NCI-H146 (cell line): ENCODE data around the gene TSPO2.
"Not testable (repeated sequence)": the region's sequence is repeated elsewhere in the genome, so short reads cannot be mapped to it uniquely, and the experiment has no call there.

Experiments
- DNase-seq: peaks from one replicate; lab custom pipeline; 2025; lab: John Stamatoyannopoulos, UW

TSPO2 gene

DNA sequence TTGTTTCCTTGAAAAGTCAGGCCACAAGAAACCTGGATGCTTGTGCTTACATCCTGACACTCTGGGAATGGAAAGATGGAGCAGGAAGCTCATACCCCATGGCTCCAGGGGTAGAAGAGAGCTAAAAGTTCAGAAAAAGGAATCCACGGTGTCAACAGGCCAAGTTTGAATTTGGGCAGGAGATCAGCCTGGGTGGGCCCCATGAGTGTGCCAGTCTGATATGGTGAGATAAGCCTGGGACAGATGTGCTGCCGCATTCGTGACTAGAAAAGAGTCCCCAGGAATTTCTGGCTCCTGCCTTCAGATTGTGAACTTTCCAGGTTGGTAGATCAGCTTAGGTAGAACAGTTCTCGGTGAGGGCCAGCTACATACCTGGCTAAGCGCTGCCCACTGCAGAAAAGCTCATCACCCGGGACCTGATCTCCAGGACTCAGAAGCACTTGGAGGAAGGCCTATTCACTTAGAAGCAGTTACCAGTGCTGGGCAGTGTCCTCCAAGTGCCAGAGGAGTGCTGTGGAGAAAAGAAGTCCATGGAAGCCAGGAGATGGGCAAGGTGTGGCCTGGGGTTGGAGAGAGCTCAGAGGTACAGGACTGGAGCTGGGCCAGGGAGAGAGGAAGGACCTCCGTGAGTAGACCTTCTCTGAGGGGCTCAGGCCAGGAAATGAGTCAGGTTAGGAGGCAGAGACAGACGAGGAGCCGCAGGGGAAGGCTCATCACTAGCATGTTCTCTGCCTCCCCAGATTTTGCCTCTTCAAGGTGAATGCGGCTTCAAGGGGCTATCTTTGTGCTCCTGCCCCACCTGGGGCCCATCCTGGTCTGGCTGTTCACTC, at the start of gene TSPO2:
Gene TSPO2 (plus strand): TSS at position 242 of the 830 bp plus-strand sequence. CDS start 519 bp downstream, at position 761.
- DNase-seq, result no peak

DNA sequence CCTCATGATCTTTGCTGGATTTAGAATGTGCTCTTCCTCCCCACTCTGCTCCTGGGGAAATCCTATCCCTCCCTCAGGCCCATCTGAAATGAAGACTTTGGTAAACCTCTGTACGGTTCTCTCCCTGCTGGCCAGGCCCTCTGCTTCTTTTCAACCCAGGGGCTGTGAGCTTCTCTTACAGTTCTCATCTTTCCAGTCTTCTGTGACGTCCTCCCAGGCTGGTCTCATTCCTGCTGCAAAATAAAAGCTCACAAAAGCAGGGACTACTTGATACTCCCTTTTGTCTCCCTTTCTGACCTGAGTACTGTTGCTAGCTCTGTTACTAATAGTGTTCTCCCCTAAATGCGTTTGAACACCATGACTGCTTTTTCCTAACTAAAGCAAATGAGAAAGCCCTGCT, 49.5 kb upstream of the TSPO2 start:
- DNase-seq, result no peak

- no peak for DNase-seq
These were observed 45.6 kb upstream of the TSPO2 start for GRCh38 chr6:40996591-40997233.

DNA sequence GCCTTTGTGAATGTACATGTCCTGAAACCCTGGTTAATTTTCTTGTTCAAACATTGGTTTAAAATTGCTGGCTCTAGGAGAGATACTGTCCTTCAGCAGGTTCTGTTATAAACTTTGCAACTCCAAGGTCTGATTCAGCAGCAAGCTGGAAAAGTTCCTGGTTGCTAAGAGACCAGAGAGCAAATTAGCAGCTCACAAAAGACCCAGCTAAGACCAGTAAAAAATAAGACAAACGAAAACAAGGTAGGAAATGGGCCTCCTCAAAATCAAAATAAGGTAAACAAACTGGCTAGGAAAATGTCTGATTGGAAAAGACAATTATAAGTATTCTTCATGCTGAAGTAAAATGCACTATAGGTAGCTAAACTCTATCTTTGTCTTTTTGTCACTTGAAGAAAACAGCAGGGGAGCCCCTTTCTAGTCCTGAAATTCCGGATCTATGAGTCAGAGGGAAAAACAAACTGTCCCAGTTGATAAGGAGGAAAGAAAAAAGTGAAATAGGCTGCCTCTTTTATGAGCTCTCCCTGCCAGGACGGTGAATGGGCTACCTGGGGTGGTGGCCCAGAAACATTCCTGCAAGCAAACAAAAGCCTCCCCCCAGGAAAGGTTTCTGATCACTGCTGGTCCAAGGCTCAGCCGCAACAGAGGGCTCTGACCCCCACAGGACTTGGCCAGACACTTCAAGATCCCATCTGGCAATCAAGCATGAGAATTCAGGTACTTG, 44.9 kb upstream of the TSPO2 start:
- peak; percentile 60 for DNase-seq

GRCh38 chr6:40998661-40999060, 43.6 kb upstream of the TSPO2 start:
- no peak for DNase-seq

DNA sequence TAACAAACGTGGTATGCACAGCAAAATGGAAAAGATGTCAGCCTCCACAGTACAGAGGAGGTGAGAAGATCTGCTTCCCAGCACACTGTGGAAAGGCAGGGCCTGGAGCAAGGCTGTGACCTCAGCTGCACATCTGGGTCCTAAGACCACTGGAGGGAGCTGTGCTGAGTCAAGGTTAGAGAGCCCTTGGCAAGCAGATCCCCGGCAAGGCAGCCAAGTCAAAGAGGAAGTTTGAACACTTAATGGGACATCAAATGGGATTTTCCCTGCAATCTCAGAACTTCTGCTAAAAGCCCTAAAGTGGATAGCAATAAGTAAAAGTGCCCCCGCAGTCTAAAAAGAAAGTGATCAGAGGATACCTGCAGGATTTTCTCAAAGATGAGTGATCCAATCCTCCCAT, 42.7 kb upstream of the TSPO2 start:
- peak; percentile 57 for DNase-seq

DNA sequence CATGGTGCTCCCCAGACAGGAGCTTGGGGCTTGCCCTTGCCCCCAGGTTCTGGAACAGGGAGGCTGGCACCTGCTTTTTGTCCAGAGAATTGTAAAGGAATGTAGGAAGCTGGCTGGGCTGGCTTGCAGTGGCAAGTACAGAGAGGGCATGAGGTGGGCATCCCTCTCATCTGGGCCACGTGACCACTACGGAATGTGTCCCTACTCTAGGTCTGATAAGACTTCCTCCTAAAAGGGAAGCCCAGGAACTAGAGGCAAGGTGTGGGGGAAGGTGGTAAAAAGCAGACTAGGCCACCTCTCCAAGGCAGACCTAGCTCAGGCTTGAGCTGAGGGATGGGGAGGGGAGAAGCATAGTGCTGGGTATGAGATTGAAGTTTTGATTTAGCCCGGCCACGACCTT, 42.0 kb upstream of the TSPO2 start:
- DNase-seq, result no peak

DNA sequence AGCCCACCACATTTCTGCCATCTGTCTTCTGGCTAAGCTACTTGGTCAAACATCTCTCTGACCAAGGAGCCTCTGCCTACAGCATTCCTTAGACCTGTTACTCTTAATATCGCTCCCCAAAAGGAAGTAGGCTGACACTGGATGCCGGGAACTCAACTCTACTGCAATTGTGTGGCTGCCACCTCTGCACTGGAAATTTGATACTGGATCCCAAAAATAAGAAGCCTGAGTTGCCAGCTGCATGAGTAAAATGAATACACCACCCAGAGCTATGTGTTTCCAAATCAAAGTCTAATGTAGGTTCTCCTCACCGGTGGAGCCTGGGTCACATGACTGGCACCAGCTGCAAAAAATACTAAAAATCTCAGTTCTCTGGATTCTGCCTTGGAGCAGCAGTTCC, 40.1 kb upstream of the TSPO2 start:
- no peak for DNase-seq

- DNase-seq, result peak; percentile 73
These were observed 36.0 kb upstream of the TSPO2 start for GRCh38 chr6:41006217-41006616.

DNA sequence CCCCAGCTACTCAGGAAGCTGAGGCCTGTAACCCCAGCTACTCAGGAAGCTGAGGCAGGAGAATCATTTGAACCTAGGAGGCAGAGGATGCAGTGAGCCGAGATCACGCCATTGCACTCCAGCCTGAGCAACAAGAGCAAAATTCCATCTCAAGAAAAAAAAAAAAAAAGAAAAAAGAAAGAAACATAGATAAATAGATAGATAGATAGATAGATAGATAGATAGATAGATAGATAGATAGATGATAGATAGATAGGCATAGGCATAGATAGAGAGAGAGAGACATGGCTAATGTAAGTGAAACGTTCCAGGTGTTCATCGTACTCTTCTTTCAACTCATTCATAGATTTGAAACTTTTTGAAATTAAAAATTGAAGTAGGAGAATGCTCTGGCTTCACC, 35.3 kb upstream of the TSPO2 start:
- DNase-seq, result not testable (repeated sequence)

- no peak for DNase-seq
These were observed 34.3 kb upstream of the TSPO2 start for GRCh38 chr6:41008011-41008410.

DNA sequence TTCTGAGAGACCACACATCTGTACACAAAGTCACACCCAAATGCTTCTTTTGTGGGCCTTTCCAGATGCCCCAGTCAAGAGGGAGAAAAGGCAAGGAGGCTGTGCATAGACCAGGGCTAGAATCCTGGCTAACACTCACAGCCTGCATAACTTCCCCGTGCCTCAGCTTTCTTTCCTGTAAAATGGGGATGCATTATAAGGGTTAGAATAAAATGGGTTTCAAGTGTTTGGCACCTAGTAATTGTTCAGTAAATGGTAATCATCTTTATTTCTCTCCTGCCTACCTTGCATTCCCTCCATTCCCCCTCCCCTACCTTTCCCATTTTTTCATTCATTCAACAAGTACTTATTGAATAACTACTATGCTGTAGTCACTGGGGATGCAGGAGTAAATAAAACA, 32.6 kb upstream of the TSPO2 start:
- DNase-seq, result no peak

- peak; percentile 43 for DNase-seq
These were observed 30.6 kb upstream of the TSPO2 start for GRCh38 chr6:41011673-41012072.

DNA sequence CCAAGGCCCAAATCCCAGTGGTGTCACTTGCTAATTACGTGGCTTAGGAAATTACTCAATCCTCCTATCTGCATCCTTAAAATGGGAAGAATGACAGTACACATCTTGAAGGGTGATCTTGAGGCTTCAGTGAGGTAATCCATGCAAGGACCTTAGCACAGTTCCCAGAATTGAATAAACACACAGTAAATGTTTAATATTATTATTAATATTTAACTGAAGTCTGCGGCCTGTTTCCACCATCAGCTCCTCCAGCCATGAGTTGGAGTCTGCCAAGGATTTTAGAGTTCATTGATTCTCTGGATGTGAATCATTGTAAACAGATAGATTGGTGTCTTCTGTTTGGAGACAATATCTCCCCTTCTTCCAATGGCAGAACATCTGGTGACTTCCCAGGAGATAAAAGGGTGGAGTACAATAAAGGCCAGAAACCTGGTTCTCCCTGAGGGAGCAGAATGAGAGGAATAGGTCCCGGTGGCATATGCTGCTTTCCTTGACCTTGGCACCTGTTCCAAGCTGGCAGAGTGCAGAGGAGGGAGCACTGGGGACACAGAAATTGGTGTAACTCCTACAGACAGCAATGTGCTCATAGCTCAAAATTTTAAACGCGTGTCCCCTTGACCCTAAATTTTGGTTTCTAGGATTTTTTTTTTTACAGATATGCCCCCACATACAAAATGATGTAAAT, 28.7 kb upstream of the TSPO2 start:
- DNase-seq, result no peak

DNA sequence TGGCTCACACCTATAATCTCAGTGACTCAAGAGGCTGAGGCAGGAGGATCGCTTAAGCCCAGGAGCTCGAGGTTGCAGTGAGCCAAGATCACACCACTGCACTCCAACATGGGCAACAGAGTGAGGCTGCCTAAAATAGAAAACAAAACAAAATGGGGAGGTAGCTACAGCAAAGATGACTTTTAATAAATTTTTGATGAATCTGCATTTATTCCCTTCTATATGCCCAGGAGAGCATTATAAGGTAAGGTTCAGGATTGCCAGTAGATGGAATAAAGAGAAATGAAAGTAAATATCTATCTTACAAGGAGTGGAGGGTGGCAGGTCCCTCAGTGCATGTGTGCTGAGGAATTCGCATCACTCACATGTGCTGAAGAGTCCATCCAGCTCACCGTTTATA, 27.5 kb upstream of the TSPO2 start:
- DNase-seq, result no peak

- DNase-seq, result not testable (repeated sequence)
These were observed 26.4 kb upstream of the TSPO2 start for GRCh38 chr6:41015860-41016259.

GRCh38 chr6:41017663-41018062, 24.6 kb upstream of the TSPO2 start:
- DNase-seq, result no peak

DNA sequence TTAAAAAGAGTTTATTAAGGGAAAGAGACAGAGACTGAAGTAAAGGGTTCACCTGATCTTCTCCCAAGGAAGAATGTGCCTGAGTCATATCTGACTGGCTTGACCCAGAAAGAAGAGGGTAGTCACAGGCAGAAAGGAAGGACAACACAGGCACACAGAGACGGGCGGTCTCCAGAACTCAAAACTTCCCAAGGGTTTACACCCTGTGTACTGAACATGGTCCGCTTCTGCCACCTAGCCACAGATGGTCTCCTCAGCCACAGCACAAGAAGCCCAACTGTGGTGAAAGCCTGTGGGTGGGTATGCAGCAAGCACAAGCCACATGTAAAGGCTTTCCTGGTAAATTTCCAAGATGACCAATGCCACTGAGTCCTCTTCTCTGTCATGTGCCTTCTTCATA, 20.4 kb upstream of the TSPO2 start:
- DNase-seq, result peak; percentile 35

- peak; percentile 46 for DNase-seq
These were observed 20.0 kb upstream of the TSPO2 start for GRCh38 chr6:41022294-41022693.

GRCh38 chr6:41023114-41023513, 19.2 kb upstream of the TSPO2 start:
- no peak for DNase-seq

DNA sequence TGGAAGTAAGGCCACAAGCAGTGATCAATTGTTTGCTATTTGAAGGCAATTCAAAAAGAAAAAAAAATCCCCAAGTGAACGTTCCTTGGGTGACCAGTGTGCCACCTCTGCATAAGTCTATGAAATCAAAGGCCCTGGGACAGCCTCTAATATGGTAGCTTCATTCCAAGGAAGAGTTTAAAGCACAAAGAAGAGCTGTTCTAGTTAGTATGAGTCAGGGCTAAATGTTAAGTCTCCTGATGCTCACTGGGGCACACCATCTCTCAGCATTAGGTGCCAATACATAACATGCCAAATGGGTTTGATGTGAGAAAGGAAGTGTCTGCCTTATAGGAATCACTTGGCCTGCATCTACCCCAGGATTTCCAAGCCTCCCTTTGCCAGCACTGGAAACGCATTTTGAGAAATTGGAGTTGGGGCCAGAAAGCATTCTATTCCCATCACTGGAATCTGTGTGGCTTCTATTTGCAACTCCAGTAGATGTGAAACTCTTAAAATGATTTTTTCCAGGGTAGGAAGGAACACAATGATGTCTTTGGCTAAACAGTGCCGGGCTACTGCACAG, 16.2 kb upstream of the TSPO2 start:
- DNase-seq, result no peak

DNA sequence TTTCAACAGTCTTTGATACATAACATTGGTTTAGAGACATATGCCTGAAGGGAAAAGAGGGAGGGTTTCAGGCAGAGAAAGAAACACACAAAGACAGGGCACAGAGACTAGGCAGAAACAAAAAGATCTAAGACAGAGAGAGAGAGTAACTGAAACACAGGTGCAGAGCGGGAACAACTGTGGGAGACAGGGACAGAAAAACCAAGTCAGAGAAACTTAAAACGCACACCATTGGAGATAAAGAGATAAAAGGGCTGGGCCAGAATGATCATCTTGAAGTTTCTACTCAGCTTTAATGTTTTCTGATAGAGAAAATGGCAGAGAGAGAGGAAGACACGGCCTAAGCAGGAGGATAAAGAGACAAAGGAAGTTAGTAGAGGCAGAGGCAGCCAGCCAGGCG, 15.0 kb upstream of the TSPO2 start:
- DNase-seq, result no peak
